Lung (tissue), 12 donors: ENCODE results near the gene EIF3M. TPM values are rescaled to one million over a fixed set of nuclear protein-coding genes. Genes with fewer than 3 reads are reported as not detected.

ENCODE experiments used
- ATAC-seq: fragments of 200-7000 bp; cut with Tn5 transposase; one replicate; pipeline ENCODE4 v1.9.1; 2020; ENCODE audit warnings: moderate number of reproducible peaks; ENCODE audit not compliant: insufficient read depth, low FRiP score
- DNase-seq, 3 donors: peaks; one replicate each; pipeline ENCODE4 v3.0.0-alpha.2; 2013 to 2017
- H3K27ac ChIP-seq, 2 donors: one replicate each; pipeline ENCODE4 v1.5.1; 2013; ENCODE audit warnings: mild to moderate bottlenecking in 2 of 2, moderate library complexity in 2 of 2, control low read depth in 1 of 2, inconsistent platforms in 1 of 2, low read depth in 1 of 2, low read length in 1 of 2
- H3K27me3 ChIP-seq, 3 donors: one replicate each; pipeline ENCODE4 v1.5.1; 2013; ENCODE audit warnings: low read length in 2 of 3; ENCODE audit not compliant: control insufficient read depth in 3 of 3, insufficient read depth in 3 of 3
- H3K36me3 ChIP-seq, 4 donors: one replicate each; pipeline ENCODE4 v1.5.1; 2013; ENCODE audit warnings: low read length in 4 of 4, mild to moderate bottlenecking in 1 of 4, moderate library complexity in 1 of 4; ENCODE audit not compliant: control insufficient read depth in 4 of 4, insufficient read depth in 4 of 4
- H3K4me1 ChIP-seq, 5 donors: one replicate each; pipeline ENCODE4 v1.5.1; 2013; ENCODE audit warnings: low read length in 5 of 5, mild to moderate bottlenecking in 2 of 5, moderate library complexity in 1 of 5; ENCODE audit not compliant: control insufficient read depth in 5 of 5, insufficient read depth in 5 of 5
- H3K4me3 ChIP-seq: one replicate; pipeline ENCODE4 v1.5.1; 2013; ENCODE audit warnings: mild to moderate bottlenecking, control low read depth, moderate library complexity
- H3K9ac ChIP-seq, 2 donors: one replicate each; pipeline ENCODE4 v1.5.1; 2013; ENCODE audit warnings: low read length in 2 of 2, control low read depth in 1 of 2; ENCODE audit not compliant: insufficient read depth in 1 of 2
- H3K9me3 ChIP-seq, 4 donors: one replicate each; pipeline ENCODE4 v1.5.1; 2013; ENCODE audit warnings: low read length in 3 of 4, mild to moderate bottlenecking in 1 of 4, moderate library complexity in 1 of 4; ENCODE audit not compliant: control insufficient read depth in 4 of 4, insufficient read depth in 3 of 4
- CTCF ChIP-seq: IDR thresholded peaks from 2 replicates; pipeline ENCODE4 v1.5.1; 2012; ENCODE audit warnings: mild to moderate bottlenecking; ENCODE audit errors: control extremely low read depth, extremely low read depth
- WGBS, 2 donors: extraction: QIAGEN DNeasy Blood & Tissue Kit; methylation state at CpG; one replicate each; pipeline ENCODE4 v1.1.7; 2013; 5-methylcytosine and 5-hydroxymethylcytosine counted together
- polyA plus RNA-seq, 2 donors: library from polyadenylated mRNA; stranded (reverse); fragments of 200-250 nt; gene quantifications; one replicate each; pipeline ENCODE4 v1.2.1, GENCODE V29; 2013
- total RNA-seq, 2 donors: library from RNA; depleted of rRNA in 1 of 2; stranded (reverse); fragments of >200 nt in 1 of 2; gene quantifications; one replicate each; pipeline ENCODE4 v1.2.1, GENCODE V29; 2014 to 2021
- donor health status: control.
- donor health status: control.
- donor health status: Bipolar disorder and iron deficiency.
- donor health status: healthy.
- donor health status: DM: yes; HTN: yes; CAD: no.

EIF3M gene
- total and polyA plus RNA-seq, 4 donors = 168 to 247 (median 208) TPM

- DNase-seq (peak in 1 of 3 donors; percentile 29), ATAC-seq (no peak)
- Histone ChIP-seq H3K36me3 (no peaks in the 10 kb centered on the region), H3K4me1 (peaks cover 0 to 4% (median 0%) of the 10 kb centered on the region in 5 donors), H3K9ac (no peak overlapping the region), H3K27ac (no peak overlapping the region), H3K9me3 (no peaks in the 10 kb centered on the region), H3K27me3 (no peaks in the 10 kb centered on the region), H3K4me3 (no peak overlapping the region)
- WGBS, 2 donors = 59 to 77% methylated on average over 10 of the region's 10 CpGs
- no peak for TF ChIP-seq CTCF
These were observed 20.6 kb upstream of the EIF3M start for GRCh38 chr11:32562839-32563599.

GRCh38 chr11:32563600-32563959 lies 20.1 kb upstream of the EIF3M start:
- no peak overlapping the region for H3K27ac ChIP-seq
- H3K4me3 ChIP-seq = no peak overlapping the region
- H3K36me3 ChIP-seq = no peaks in the 10 kb centered on the region
- TF ChIP-seq CTCF = no peak
- no peaks in the 10 kb centered on the region for H3K27me3 ChIP-seq
- DNase-seq (no peak), ATAC-seq (no peak)
- no peak overlapping the region for H3K9ac ChIP-seq
- H3K4me1 ChIP-seq = peaks cover 0 to 4% (median 0%) of the 10 kb centered on the region in 5 donors
- WGBS, 2 donors = 60 to 71% methylated on average over 3 of the region's 3 CpGs
- no peaks in the 10 kb centered on the region for H3K9me3 ChIP-seq

GRCh38 chr11:32566517-32566916 lies 17.1 kb upstream of the EIF3M start:
- TF ChIP-seq CTCF = no peak
- WGBS, 2 donors = 92 to 93% methylated on average over 2 of the region's 2 CpGs

More at GRCh38 chr11:32566517-32566916, 17.1 kb upstream of the EIF3M start:
- DNase-seq (no peak), ATAC-seq (no peak)
- Histone ChIP-seq H3K4me3 (no peak overlapping the region), H3K27me3 (no peaks in the 10 kb centered on the region), H3K9me3 (no peaks in the 10 kb centered on the region), H3K27ac (no peak overlapping the region), H3K4me1 (peaks cover 0 to 4% (median 0%) of the 10 kb centered on the region in 5 donors), H3K36me3 (no peaks in the 10 kb centered on the region), H3K9ac (no peak overlapping the region)
